Effector CD8-positive, alpha-beta T cell (primary cell): ENCODE measurements around the gene PAPSS2.
"Not testable (repeated sequence)": the region's sequence is repeated elsewhere in the genome, so short reads cannot be mapped to it uniquely, and the experiment has no call there.

Experiments used
- DNase-seq: peaks from one replicate; lab custom pipeline; 2025; lab: John Stamatoyannopoulos, UW
- total RNA-seq, 4 experiments: gene quantifications; one replicate each; lab custom pipeline; 2026; lab: John Stamatoyannopoulos, UW

The PAPSS2 gene
- total RNA-seq = 0 to 0.91 (median 0.22) reads per million in 4 experiments

DNA sequence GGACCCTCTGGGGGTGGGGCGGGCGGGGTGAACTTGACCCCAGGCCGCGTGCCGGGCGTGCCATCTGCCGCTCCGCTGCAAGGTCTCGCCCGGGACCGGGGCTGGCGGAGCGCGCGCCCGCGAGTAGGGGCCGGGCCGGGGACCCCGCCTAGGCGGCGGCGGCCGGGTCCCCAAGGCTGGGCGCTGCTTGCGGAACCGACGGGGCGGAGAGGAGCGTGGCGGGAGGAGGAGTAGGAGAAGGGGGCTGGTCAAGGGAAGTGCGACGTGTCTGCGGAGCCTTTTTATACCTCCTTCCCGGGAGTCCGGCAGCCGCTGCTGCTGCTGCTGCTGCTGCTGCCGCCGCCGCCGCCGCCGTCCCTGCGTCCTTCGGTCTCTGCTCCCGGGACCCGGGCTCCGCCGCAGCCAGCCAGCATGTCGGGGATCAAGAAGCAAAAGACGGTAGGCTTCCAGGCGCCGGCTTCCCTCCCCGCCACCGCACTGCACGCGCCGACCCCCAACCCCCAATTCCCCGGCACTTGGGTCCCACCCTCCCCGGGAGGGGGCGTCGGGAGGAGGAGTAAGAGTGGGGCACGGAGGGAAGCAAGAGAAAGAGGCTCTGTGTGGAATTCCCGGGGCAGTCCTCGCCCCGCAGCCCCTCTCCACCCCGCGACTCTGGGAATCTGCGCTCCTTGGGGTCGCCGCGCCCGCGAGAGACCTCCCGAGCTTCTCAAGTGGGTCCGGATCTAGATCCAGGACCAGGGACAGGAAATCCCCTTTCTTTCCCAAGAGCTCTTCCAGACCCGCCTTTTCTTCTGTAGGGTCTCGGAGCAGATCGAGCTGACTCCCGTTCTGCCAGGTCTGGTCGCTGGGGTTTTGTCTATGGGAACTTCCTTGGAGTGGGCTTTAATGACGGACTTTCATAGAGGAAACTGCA lies at the start of gene PAPSS2:
PAPSS2 (plus strand) TSS at position 308 of the 913 bp plus-strand sequence; CDS start at position 412, 104 bp downstream.
- peak; percentile 1 for DNase-seq

GRCh38 chr10:87611341-87611740 lies 48.3 kb upstream of the PAPSS2 start:
- not testable (repeated sequence) for DNase-seq

DNA sequence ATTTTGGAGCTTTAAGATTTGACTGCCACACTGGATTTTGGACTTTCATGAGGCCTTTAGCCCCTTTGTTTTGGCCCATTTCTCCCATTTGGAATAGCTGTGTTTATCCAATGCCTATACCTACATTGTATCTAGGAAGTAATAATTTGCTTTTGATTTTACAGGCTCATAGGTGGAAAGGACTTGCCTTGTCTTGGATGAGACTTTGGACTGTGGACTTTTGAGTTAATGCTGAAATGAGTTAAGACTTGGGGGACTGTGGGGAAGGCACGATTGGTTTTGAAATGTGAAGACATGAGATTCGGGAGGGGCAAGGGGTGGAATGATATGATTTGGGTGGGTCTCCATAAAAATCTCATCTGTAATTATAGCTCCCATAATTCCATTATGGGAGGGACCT lies 47.6 kb upstream of the PAPSS2 start:
- no peak for DNase-seq

GRCh38 chr10:87613751-87614150 lies 45.9 kb upstream of the PAPSS2 start:
- DNase-seq = no peak

DNA sequence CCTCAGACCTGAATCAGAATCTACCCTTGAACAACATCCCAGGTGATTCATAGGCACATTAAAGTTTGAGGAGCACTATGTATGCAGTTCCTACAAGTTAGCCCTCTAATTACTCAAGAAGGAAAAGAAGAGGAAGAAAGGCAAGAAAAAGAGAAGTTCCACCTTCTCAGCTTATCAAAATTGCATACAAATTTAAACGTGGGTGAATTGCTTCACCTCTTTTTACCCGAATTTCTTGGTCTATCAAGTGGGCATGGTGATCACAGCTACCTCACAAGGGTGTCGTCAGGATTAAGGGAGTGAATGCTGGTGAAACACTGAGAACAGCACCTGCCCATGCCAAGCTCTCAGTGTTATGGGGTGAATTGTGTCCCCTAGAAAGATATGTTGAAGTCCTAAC lies 43.8 kb upstream of the PAPSS2 start:
- no peak for DNase-seq

- no peak for DNase-seq
Measured at GRCh38 chr10:87617503-87617902, 42.2 kb upstream of the PAPSS2 start.

- no peak for DNase-seq
Measured at GRCh38 chr10:87618566-87619423, 40.9 kb upstream of the PAPSS2 start.

DNA sequence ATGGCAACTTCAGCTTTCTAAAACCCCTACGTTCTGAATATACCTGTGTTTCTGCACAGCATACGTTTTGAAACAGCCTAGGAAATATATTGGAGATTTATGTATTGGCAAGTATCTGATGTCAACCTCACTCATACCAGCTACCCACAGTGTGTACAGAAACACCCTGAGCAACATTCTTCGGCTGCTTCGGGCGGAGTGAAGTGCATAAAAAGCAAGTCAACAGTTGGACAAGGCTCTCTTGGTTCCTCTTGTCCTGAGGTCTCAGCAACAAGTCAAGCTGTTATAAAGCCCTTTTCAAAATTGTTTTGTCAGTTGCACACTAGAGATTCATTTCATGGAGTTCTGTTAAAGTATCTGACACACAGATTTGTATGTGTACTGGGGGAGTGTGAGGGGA lies 40.0 kb upstream of the PAPSS2 start:
- DNase-seq = no peak

GRCh38 chr10:87621440-87621839 lies 38.2 kb upstream of the PAPSS2 start:
- DNase-seq = not testable (repeated sequence)

DNA sequence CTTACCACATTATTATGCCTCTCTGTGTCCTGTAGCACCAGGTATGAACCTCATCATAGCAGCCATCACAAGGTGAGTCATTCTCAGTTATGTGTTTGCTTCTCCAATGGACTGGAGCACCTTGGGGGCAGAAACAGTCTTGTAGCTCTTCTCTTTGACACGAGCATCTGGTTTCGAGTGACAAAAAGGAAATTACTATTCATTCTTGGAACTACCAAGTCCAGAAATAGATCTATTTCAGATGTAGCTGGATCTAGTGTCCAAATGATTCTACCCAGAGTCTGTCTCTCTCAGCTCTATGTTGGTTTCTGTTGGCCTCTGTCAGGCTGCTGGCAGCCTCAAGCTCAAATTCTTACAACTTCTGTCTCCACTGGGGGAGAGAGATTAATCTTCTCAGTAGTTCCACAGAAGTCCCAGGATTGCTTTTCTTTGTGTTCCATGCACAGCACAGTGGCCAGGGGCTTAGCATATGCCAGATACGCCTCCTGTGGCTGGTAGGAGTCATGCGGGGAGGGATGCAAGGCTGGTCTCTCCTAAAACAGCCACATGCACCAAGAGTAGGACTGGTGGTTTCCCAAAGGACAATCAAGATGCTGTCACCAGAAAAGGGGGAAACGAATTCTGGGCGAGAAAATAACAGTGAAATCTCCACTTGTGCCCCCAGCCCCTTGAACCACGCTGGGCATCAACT lies 37.2 kb upstream of the PAPSS2 start:
- no peak for DNase-seq

DNA sequence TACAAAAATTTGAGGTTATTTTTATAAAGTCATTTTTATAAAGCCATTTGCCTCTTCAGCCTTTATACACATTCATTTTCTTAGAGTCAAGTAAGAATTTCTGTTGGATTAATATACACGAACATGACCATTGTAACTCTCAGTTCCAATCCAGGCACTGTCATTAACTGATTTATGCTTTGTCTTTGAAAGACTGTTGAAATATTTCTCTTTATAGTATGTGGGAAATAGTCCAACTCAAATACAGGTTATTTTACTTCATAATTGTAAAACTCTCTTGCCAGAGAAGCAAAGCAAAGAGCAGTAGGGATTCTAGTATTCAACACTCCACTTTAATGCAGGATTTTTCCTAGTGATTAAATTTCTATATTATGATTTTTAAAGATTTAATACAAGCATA lies 36.5 kb upstream of the PAPSS2 start:
- no peak for DNase-seq

DNA sequence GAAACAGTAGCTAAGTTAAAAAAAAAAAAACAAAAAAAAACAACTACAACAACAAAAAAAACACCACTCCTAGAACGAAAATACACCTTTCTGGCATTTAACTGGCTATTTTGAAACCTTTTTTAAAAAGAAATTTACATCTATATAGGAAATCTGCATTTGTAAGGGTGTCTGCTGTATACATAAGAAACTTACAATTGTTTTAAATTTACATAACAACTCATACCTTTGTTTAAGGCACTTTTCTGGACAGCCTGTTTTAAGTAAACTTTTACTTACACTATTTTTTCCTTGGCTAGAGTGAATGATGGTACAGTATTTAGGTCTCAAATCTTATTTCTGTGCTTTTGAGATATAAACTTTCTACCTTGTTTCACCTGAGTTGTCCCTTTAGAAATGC lies 34.0 kb upstream of the PAPSS2 start:
- no peak for DNase-seq

DNA sequence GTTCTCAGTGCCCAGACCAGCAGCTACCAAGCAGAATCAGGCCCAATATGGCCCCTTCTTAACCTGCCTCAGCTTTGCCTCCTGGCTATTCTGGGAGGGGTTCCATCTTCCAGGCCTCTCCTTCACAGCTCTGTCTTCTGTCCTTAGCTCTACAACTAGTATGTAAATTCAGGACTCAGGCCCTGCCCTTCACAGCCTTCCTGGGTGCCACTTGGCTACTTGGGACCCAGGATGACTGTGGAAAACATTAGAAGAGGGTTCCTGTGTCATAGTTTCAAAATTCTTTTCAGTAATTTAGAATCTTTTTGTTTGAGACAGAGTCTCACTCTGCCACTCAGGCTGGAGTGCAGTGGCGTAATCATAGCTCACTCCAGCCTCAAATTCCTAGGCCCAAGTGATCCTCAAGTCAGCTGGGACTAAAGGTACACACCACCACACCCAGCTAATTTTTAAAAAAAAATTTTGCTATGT lies 33.2 kb upstream of the PAPSS2 start:
- DNase-seq = no peak

GRCh38 chr10:87630171-87630570 lies 29.5 kb upstream of the PAPSS2 start:
- DNase-seq = no peak

DNA sequence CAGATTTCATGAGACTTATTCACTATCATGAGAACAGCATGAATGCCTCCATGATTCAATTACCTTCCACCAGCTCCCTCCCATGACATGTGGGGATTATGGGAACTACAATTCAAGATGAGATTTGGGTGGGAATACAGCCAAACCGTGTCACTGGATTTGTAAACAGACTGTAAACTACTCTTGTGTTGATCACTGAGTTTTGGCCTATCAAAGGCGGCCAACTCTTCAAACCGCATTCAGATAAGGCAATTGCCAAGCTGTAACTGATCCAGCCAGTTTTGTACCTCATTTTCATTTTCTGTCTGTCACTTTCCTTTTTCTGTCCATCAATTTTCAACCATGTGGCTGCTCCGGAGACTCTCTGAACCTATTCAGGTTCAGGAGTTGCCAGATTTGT lies 27.2 kb upstream of the PAPSS2 start:
- DNase-seq = no peak

GRCh38 chr10:87634311-87634710 lies 25.4 kb upstream of the PAPSS2 start:
- DNase-seq = no peak

- no peak for DNase-seq
Measured at GRCh38 chr10:87635498-87636312, 24.0 kb upstream of the PAPSS2 start.

DNA sequence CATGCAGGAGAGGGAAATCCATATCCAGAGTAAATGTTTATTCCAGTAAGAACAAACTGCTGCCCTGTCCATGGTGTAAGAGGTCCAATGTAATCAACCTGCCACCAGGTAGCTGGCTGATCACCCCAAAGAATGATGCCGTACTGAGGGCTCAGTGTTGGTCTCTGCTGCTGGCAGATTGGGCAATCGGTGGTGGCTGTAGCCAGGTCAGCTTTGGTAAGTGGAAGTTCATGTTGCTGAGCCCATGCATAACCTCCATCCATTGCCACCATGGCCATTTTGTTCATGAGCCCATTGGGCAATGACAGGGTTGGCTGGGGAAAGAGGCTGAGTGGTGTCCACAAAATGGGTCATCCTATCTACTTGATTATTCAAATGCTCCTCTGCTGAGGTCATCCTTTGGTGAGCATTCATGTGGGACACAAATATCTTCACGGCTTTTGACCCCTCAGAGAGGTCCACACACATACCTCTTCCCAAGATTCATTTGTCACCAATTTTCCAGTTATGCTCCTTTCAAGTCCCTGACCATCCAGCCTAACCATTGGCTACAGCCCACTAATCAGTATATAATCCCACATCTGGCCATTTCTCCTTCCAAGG lies 23.3 kb upstream of the PAPSS2 start:
- no peak for DNase-seq

GRCh38 chr10:87639493-87639892 lies 20.2 kb upstream of the PAPSS2 start:
- no peak for DNase-seq

GRCh38 chr10:87640043-87640442 lies 19.6 kb upstream of the PAPSS2 start:
- DNase-seq = no peak

GRCh38 chr10:87642486-87642885 lies 17.2 kb upstream of the PAPSS2 start:
- no peak for DNase-seq
